Stimulated activated effector memory CD8-positive, alpha-beta T cell treated with anti-CD3 and anti-CD28 coated beads, Interleukin-12 subunit alpha, Interleukin-12 subunit beta, amount 100 ng/mL, for 72 hours (primary cell): Measurements from ENCODE around the gene GARIN5B.

Source experiments
- ATAC-seq: fragments of 150-1000 bp; cut with Tn5 transposase; 2 replicates; pipeline ENCODE4 v1.10.0; 2021
- DNase-seq, 2 donors: peaks; one replicate each; pipeline ENCODE4 v3.0.0; 2021 to 2022; ENCODE audit warnings: low spot score in 2 of 2
- H3K27ac Mint-ChIP-seq: one replicate; pipeline ENCODE4 v1.8.0; 2022; ENCODE audit warnings: mild to moderate bottlenecking, mixed read lengths
- H3K36me3 Mint-ChIP-seq: one replicate; pipeline ENCODE4 v1.8.0; 2022; ENCODE audit warnings: mild to moderate bottlenecking, mixed read lengths
- H3K4me1 Mint-ChIP-seq: one replicate; pipeline ENCODE4 v1.8.0; 2022; ENCODE audit warnings: mixed read lengths
- H3K4me3 Mint-ChIP-seq: one replicate; pipeline ENCODE4 v1.8.0; 2022; ENCODE audit warnings: mild to moderate bottlenecking, mixed read lengths
- H3K9me3 Mint-ChIP-seq: one replicate; pipeline ENCODE4 v1.8.0; 2022; ENCODE audit warnings: mixed read lengths

The GARIN5B gene

GRCh38 chr19:55392820-55393761 is 30.0 kb upstream of the GARIN5B start:
- H3K36me3 Mint-ChIP-seq, result peaks cover 54% of the 10 kb centered on the region
- H3K9me3 Mint-ChIP-seq, result no peaks in the 10 kb centered on the region
- H3K4me3 Mint-ChIP-seq, result no peak overlapping the region
- DNase-seq (no peak), ATAC-seq (no peak)
- peaks cover 32% of the 10 kb centered on the region for H3K4me1 Mint-ChIP-seq
- H3K27ac Mint-ChIP-seq, result no peak overlapping the region

- Mint-ChIP-seq H3K27ac (no peak overlapping the region), H3K4me3 (no peak overlapping the region), H3K9me3 (no peaks in the 10 kb centered on the region), H3K36me3 (peaks cover 65% of the 10 kb centered on the region), H3K4me1 (peaks cover 40% of the 10 kb centered on the region)
- DNase-seq (no peak), ATAC-seq (no peak)
These were observed 28.9 kb upstream of the GARIN5B start for GRCh38 chr19:55391702-55392615.

DNA sequence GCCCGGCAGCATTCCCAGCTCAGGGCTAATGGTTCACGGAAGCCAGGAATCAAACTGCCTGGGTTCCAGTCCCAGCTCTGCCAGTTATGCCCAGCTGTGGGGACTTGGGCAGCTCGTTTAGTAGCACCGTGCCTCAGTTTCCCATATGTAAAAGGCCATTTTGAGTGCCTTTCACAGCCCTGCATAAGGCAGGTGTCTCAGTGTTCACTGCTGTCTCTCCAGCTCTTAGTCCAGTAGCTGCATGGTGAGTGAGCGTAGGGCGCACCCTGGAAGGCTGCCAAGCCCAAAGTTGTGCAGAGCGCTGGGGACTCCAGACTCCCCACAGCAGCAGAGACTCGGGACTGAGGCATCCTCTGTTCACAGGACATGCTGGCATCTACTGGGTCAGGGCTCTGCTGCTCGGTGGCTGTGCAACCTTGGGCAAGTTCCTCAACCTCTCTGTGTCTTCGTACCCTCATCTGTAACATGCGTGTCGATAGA is 28.2 kb upstream of the GARIN5B start:
- DNase-seq (no peak), ATAC-seq (no peak)
- Mint-ChIP-seq H3K4me1 (peaks cover 47% of the 10 kb centered on the region), H3K27ac (peak overlapping the region; percentile 100), H3K9me3 (no peaks in the 10 kb centered on the region), H3K4me3 (no peak overlapping the region), H3K36me3 (peaks cover 72% of the 10 kb centered on the region)

DNA sequence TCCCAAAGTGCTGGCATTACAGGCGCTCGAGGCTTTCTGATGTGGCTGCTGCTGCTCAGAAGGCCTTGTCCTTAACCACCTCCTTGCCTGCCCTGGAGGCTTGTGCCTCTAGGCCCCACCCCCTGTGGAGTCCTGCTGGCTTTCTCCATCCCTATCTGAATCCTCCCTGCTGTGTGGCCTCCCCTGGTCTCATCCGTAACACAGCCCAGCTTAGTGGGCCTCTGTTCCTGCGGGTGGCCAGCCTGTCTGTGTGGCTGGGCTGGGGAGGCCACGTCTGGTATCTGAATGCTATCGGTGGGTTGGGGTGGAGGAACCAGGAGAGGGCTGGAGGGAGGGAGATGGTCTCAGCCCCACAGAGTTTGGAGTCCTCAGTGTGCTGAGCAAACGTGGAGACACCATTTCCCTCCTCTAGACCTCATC is 27.4 kb upstream of the GARIN5B start:
- peaks cover 54% of the 10 kb centered on the region for H3K4me1 Mint-ChIP-seq
- no peaks in the 10 kb centered on the region for H3K9me3 Mint-ChIP-seq
- no peak overlapping the region for H3K4me3 Mint-ChIP-seq
- no peak for DNase-seq
- no peak for ATAC-seq
- peak overlapping the region; percentile 100 for H3K27ac Mint-ChIP-seq
- H3K36me3 Mint-ChIP-seq, result peaks cover 80% of the 10 kb centered on the region

- DNase-seq, result no peak
- H3K27ac Mint-ChIP-seq, result peak overlapping the region; percentile 100
- ATAC-seq, result no peak
- peaks cover 84% of the 10 kb centered on the region for H3K36me3 Mint-ChIP-seq
- peak overlapping the region; percentile 99 for H3K4me3 Mint-ChIP-seq
- H3K4me1 Mint-ChIP-seq, result peaks cover 59% of the 10 kb centered on the region
- H3K9me3 Mint-ChIP-seq, result no peaks in the 10 kb centered on the region
These were observed 26.6 kb upstream of the GARIN5B start for GRCh38 chr19:55389386-55390317.

- ATAC-seq (no peak), DNase-seq (no peak)
- Mint-ChIP-seq H3K36me3 (peaks cover 78% of the 10 kb centered on the region), H3K9me3 (no peaks in the 10 kb centered on the region), H3K27ac (peak overlapping the region; percentile 100), H3K4me1 (peaks cover 68% of the 10 kb centered on the region), H3K4me3 (peak overlapping the region; percentile 99)
These were observed 24.9 kb upstream of the GARIN5B start for GRCh38 chr19:55387736-55388497.

- no peak for DNase-seq
- no peaks in the 10 kb centered on the region for H3K9me3 Mint-ChIP-seq
- no peak for ATAC-seq
These were observed 23.5 kb upstream of the GARIN5B start for GRCh38 chr19:55386493-55386971.

GRCh38 chr19:55385724-55386492 is 22.8 kb upstream of the GARIN5B start, which contains the start of gene RPL28:
Gene RPL28, plus strand, starts transcription at chr19:55385932. Its CDS starts 426 bp downstream, at chr19:55386358.
- Mint-ChIP-seq H3K9me3 (no peaks in the 10 kb centered on the region), H3K4me1 (peaks cover 84% of the 10 kb centered on the region), H3K36me3 (peaks cover 59% of the 10 kb centered on the region), H3K4me3 (peak within 1 kb of the TSS; percentile 99), H3K27ac (peak within 1 kb of the TSS; percentile 100)
- DNase-seq, result peak; percentile 98 to 100
- ATAC-seq, result peak; percentile 84

More at GRCh38 chr19:55386493-55386971, 23.5 kb upstream of the GARIN5B start:
- H3K4me1 Mint-ChIP-seq, result peaks cover 82% of the 10 kb centered on the region
- H3K36me3 Mint-ChIP-seq, result peaks cover 65% of the 10 kb centered on the region
- H3K4me3 Mint-ChIP-seq, result peak overlapping the region; percentile 99
- H3K27ac Mint-ChIP-seq, result peak overlapping the region; percentile 100

GRCh38 chr19:55384920-55385723 is 22.1 kb upstream of the GARIN5B start:
- ATAC-seq (peak; percentile 84), DNase-seq (peak; percentile 89 to 98)
- Mint-ChIP-seq H3K9me3 (no peaks in the 10 kb centered on the region), H3K36me3 (peaks cover 51% of the 10 kb centered on the region), H3K4me3 (peak overlapping the region; percentile 99), H3K4me1 (peaks cover 77% of the 10 kb centered on the region), H3K27ac (peak overlapping the region; percentile 100)

- H3K27ac Mint-ChIP-seq, result peak within 1 kb of the TSS; percentile 100
- DNase-seq, result peak in 1 of 2 donors; percentile 76
- H3K4me3 Mint-ChIP-seq, result peak within 1 kb of the TSS; percentile 99
These were observed 21.3 kb upstream of the GARIN5B start, which contains the start of gene TMEM238 for GRCh38 chr19:55384131-55384919. Gene TMEM238, minus strand, starts transcription at chr19:55384292. Its CDS starts 33 bp downstream, at chr19:55384259.

DNA sequence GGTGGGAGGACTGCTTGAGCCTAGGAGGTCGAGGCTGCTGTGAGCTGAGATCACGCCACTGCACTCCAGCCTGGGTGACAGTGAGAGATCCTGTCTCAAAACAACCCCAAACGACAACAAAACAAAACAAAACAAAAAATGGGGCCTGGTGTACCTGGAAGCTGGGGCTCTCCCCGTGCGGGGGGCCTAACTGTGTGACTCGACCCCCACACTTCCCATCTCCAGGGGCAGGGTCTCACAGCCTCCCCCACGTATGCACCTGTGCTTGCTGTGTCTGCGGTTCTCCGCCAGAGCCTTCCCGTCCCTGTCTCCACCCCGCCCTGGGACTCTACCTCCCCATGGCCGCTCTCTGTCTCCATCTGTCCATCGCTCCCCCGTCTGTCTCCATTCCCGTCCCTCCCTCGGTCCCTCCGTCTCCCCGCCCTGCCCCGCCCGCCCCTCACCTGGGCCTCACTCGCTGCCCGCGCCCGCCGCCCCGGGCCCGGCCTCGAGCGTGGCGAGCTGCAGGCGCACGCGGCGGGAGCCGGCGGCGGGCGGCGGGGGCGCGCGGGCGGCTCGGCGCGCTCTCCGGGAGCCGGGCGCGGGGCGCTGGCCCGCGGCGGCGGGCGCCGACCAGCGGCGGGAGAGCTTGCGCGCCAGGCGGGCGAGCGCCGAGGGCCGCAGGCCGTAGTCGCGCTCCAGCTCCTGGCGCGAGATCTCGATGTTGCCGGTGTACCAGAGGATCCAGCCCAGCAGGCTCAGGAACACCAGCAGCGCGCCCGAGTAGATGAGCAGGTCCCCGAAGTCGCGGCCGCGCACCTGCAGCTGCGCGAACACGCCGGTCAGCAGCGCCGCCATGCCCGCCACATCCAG is 20.4 kb upstream of the GARIN5B start:
- Mint-ChIP-seq H3K36me3 (peaks cover 41% of the 10 kb centered on the region), H3K4me3 (peak overlapping the region; percentile 99), H3K27ac (peak overlapping the region; percentile 100), H3K4me1 (peaks cover 67% of the 10 kb centered on the region), H3K9me3 (no peaks in the 10 kb centered on the region)
- ATAC-seq (peak; percentile 19), DNase-seq (peak; percentile 41 to 77)

More at GRCh38 chr19:55384131-55384919, 21.3 kb upstream of the GARIN5B start, which contains the start of gene TMEM238:
- peak; percentile 9 for ATAC-seq
- H3K4me1 Mint-ChIP-seq, result peaks cover 73% of the 10 kb centered on the region
- H3K9me3 Mint-ChIP-seq, result no peaks in the 10 kb centered on the region
- H3K36me3 Mint-ChIP-seq, result peaks cover 47% of the 10 kb centered on the region
